WTC11 (cell line): ENCODE results near the gene LIMCH1.

Experiments used
- CREB1 ChIP-seq: sonication (generic); formaldehyde crosslinking; IDR thresholded peaks from 2 replicates; pipeline ENCODE4 v1.8.0; 2023; ENCODE audit warnings: mild to moderate bottlenecking, missing genetic modification reagents
- CREM ChIP-seq: sonication (generic); formaldehyde crosslinking; IDR thresholded peaks from 2 replicates; pipeline ENCODE4 v1.8.1; 2022; ENCODE audit warnings: mild to moderate bottlenecking, missing genetic modification reagents, moderate library complexity
- CTCF ChIP-seq: fragments of 200-600 bp; IDR thresholded peaks from 2 replicates; pipeline ENCODE4 v1.8.0; 2022; ENCODE audit warnings: antibody characterized with exemption
- ESRRA ChIP-seq: sonication (generic); formaldehyde crosslinking; IDR thresholded peaks from 2 replicates; pipeline ENCODE4 v1.8.1; 2022; ENCODE audit warnings: mild to moderate bottlenecking, missing genetic modification reagents, borderline replicate concordance
- GRHL2 ChIP-seq: fragments of 250-450 bp; sonication (Bioruptor Pico); IDR thresholded peaks from 2 replicates; pipeline ENCODE4 v1.8.0; 2022; ENCODE audit warnings: mild to moderate bottlenecking, moderate library complexity; ENCODE audit not compliant: insufficient replicate concordance, severe bottlenecking
- HMGXB4 ChIP-seq: sonication (generic); formaldehyde crosslinking; IDR thresholded peaks from 2 replicates; pipeline ENCODE4 v1.8.1; 2023; ENCODE audit warnings: mild to moderate bottlenecking, moderate library complexity, missing genetic modification reagents
- MAX ChIP-seq: sonication (generic); formaldehyde crosslinking; IDR thresholded peaks from 2 replicates; pipeline ENCODE4 v1.8.0; 2022; ENCODE audit warnings: mild to moderate bottlenecking, missing genetic modification reagents
- NR2C2 ChIP-seq: sonication (generic); formaldehyde crosslinking; IDR thresholded peaks from 2 replicates; pipeline ENCODE4 v1.8.0; 2022; ENCODE audit warnings: mild to moderate bottlenecking, missing genetic modification reagents
- SMAD4 ChIP-seq: sonication (generic); formaldehyde crosslinking; IDR thresholded peaks from 2 replicates; pipeline ENCODE4 v1.8.0; 2022; ENCODE audit warnings: mild to moderate bottlenecking, missing genetic modification reagents
- SP1 ChIP-seq: sonication (generic); formaldehyde crosslinking; conservative IDR thresholded peaks from 2 replicates; pipeline ENCODE4 v1.8.1; 2022; ENCODE audit warnings: missing genetic modification reagents
- TEAD4 ChIP-seq: sonication (generic); formaldehyde crosslinking; IDR thresholded peaks from 2 replicates; pipeline ENCODE4 v1.8.0; 2022; ENCODE audit warnings: mild to moderate bottlenecking, missing genetic modification reagents
- USF2 ChIP-seq: sonication (generic); formaldehyde crosslinking; IDR thresholded peaks from 2 replicates; pipeline ENCODE4 v1.8.1; 2023; ENCODE audit warnings: mild to moderate bottlenecking, missing genetic modification reagents, moderate library complexity
- ZNF423 ChIP-seq: fragments of 250-450 bp; sonication (Bioruptor Pico); IDR thresholded peaks from 2 replicates; pipeline ENCODE4 v2.1.2; 2022; ENCODE audit warnings: mild to moderate bottlenecking, moderate library complexity

- TF ChIP-seq CREM (CRISPR knock-in tag) (no peak), CTCF (no peak), SP1 (CRISPR knock-in tag) (no peak), MAX (CRISPR knock-in tag) (no peak), HMGXB4 (no peak), TEAD4 (no peak), CREB1 (CRISPR knock-in tag) (no peak), SMAD4 (CRISPR knock-in tag) (no peak), ZNF423 (CRISPR knock-in tag) (no peak), GRHL2 (CRISPR knock-in tag) (no peak), ESRRA (CRISPR knock-in tag) (no peak), USF2 (CRISPR knock-in tag) (no peak), NR2C2 (CRISPR knock-in tag) (no peak)
These were observed 2.7 kb downstream of the LIMCH1 start for GRCh38 chr4:41540687-41541086.
